Measurements from ENCODE around the gene SELPLG. TPM values are rescaled to one million over a fixed set of nuclear protein-coding genes. Genes with fewer than 3 reads are reported as not detected.

SELPLG gene
- total and polyA plus RNA-seq, 4 donors = 2.1 to 9.6 (median 4.8) TPM

GRCh38 chr12:108672054-108672453, 38.4 kb upstream of the SELPLG start:
- Histone ChIP-seq H3K27me3 (ENCODE audit: control insufficient read depth in 4 of 4, insufficient read depth in 4 of 4, low read length in 3 of 4) (no peaks in the 10 kb centered on the region), H3K27ac (ENCODE audit: low read depth in 1 of 2, low read length in 2 of 2) (no peak overlapping the region), H3K36me3 (ENCODE audit: control insufficient read depth in 4 of 4, insufficient read depth in 3 of 4, low read depth in 1 of 4, low read length in 3 of 4) (peaks cover 2 to 4% (median 3%) of the 10 kb centered on the region in 4 donors), H3K4me1 (ENCODE audit: control insufficient read depth in 4 of 4, insufficient read depth in 4 of 4, low read length in 3 of 4) (peaks cover 0 to under 1% (median 0%) of the 10 kb centered on the region in 4 donors), H3K4me3 (ENCODE audit: low read depth in 1 of 3, low read length in 3 of 3) (no peak overlapping the region), H3K9me3 (ENCODE audit: control insufficient read depth in 4 of 4, low read length in 3 of 4) (no peaks in the 10 kb centered on the region), H3K9ac (ENCODE audit: low read depth in 1 of 2, low read length in 2 of 2) (no peak overlapping the region)
- 95% methylated on average over 3 of the region's 3 CpGs for WGBS
- no peak for DNase-seq (ENCODE audit: low spot score)
- TF ChIP-seq RXRA (IDR thresholded peaks at IDR 0.05) (no peak), REST (IDR thresholded peaks at IDR 0.05) (no peak), YY1 (IDR thresholded peaks at IDR 0.05) (no peak), MAX (IDR thresholded peaks at IDR 0.05) (no peak), HNF4G (IDR thresholded peaks at IDR 0.05) (no peak), FOXA2 (IDR thresholded peaks at IDR 0.05) (no peak), RAD21 (IDR thresholded peaks at IDR 0.05) (no peak), JUND (IDR thresholded peaks at IDR 0.05) (no peak), TAF1 (conservative IDR thresholded peaks at IDR 0.05) (no peak), NR2F2 (IDR thresholded peaks at IDR 0.05) (no peak), ATF3 (IDR thresholded peaks at IDR 0.05) (no peak), EGR1 (IDR thresholded peaks at IDR 0.05; ENCODE audit: low read depth in 2 of 2) (no peak), FOXA1 (IDR thresholded peaks at IDR 0.05) (no peak)

GRCh38 chr12:108671110-108671509, 37.4 kb upstream of the SELPLG start:
- Histone ChIP-seq H3K9ac (ENCODE audit: low read depth in 1 of 2, low read length in 2 of 2) (no peak overlapping the region), H3K4me1 (ENCODE audit: control insufficient read depth in 4 of 4, insufficient read depth in 4 of 4, low read length in 3 of 4) (peaks cover 0 to 10% (median 6%) of the 10 kb centered on the region in 4 donors), H3K27me3 (ENCODE audit: control insufficient read depth in 4 of 4, insufficient read depth in 4 of 4, low read length in 3 of 4) (no peaks in the 10 kb centered on the region), H3K4me3 (ENCODE audit: low read depth in 1 of 3, low read length in 3 of 3) (no peak overlapping the region), H3K36me3 (ENCODE audit: control insufficient read depth in 4 of 4, insufficient read depth in 3 of 4, low read depth in 1 of 4, low read length in 3 of 4) (peaks cover 0 to 4% (median 3%) of the 10 kb centered on the region in 4 donors), H3K9me3 (ENCODE audit: control insufficient read depth in 4 of 4, low read length in 3 of 4) (no peaks in the 10 kb centered on the region), H3K27ac (ENCODE audit: low read depth in 1 of 2, low read length in 2 of 2) (no peak overlapping the region)
- TF ChIP-seq GABPA (IDR thresholded peaks at IDR 0.05 in 1 of 2, conservative IDR thresholded peaks at IDR 0.05 in 1 of 2) (no peak), YY1 (IDR thresholded peaks at IDR 0.05) (no peak), RXRA (IDR thresholded peaks at IDR 0.05) (no peak), ZBTB33 (IDR thresholded peaks at IDR 0.05) (no peak), HNF4G (IDR thresholded peaks at IDR 0.05) (no peak), JUND (IDR thresholded peaks at IDR 0.05) (no peak), HNF4A (conservative IDR thresholded peaks at IDR 0.05) (no peak), CTCF (IDR thresholded peaks at IDR 0.05; ENCODE audit: low read depth, low read length, missing input control) (no peak), SP1 (IDR thresholded peaks at IDR 0.05) (no peak), ATF3 (IDR thresholded peaks at IDR 0.05) (no peak), NR2F2 (IDR thresholded peaks at IDR 0.05) (no peak), MAX (IDR thresholded peaks at IDR 0.05) (no peak), FOXA1 (IDR thresholded peaks at IDR 0.05) (no peak), REST (IDR thresholded peaks at IDR 0.05) (no peak)
- DNase-seq (ENCODE audit: low spot score) = no peak
- WGBS = 95% methylated on average over 3 of the region's 3 CpGs

Data from liver (tissue), 9 donors.